OCI-LY7 (cell line): ENCODE measurements around the gene HNRNPH3.

Experiments used
- EZH2phosphoT487 ChIP-seq: fragments of 200-600 bp; sonication (generic); IDR thresholded peaks from 2 replicates; pipeline ENCODE4 v1.6.1; 2018; ENCODE audit warnings: low read depth, borderline replicate concordance, mild to moderate bottlenecking, mixed run types, antibody characterized with exemption, low read length, moderate library complexity, mixed read lengths
- TF ChIP-seq, protein P1 (sequence below): fragments of 200-600 bp; sonication (generic); conservative IDR thresholded peaks from 2 replicates; pipeline ENCODE4 v1.5.1; 2014; ENCODE audit warnings: mild to moderate bottlenecking, antibody characterized with exemption, low read length, moderate library complexity, mixed read lengths

GRCh38 chr10:68284062-68285001 is 47.5 kb upstream of the HNRNPH3 start:
- TF ChIP-seq, protein P1, sequence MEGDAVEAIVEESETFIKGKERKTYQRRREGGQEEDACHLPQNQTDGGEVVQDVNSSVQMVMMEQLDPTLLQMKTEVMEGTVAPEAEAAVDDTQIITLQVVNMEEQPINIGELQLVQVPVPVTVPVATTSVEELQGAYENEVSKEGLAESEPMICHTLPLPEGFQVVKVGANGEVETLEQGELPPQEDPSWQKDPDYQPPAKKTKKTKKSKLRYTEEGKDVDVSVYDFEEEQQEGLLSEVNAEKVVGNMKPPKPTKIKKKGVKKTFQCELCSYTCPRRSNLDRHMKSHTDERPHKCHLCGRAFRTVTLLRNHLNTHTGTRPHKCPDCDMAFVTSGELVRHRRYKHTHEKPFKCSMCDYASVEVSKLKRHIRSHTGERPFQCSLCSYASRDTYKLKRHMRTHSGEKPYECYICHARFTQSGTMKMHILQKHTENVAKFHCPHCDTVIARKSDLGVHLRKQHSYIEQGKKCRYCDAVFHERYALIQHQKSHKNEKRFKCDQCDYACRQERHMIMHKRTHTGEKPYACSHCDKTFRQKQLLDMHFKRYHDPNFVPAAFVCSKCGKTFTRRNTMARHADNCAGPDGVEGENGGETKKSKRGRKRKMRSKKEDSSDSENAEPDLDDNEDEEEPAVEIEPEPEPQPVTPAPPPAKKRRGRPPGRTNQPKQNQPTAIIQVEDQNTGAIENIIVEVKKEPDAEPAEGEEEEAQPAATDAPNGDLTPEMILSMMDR = no peak
- TF ChIP-seq EZH2phosphoT487 = no peak
